Measurements from ENCODE around the gene IER5. TPM values are rescaled to one million over a fixed set of nuclear protein-coding genes. Genes with fewer than 3 reads are reported as not detected.

Gene IER5
- total RNA-seq: 6.7 and 11.1 TPM in 2 replicates

DNA sequence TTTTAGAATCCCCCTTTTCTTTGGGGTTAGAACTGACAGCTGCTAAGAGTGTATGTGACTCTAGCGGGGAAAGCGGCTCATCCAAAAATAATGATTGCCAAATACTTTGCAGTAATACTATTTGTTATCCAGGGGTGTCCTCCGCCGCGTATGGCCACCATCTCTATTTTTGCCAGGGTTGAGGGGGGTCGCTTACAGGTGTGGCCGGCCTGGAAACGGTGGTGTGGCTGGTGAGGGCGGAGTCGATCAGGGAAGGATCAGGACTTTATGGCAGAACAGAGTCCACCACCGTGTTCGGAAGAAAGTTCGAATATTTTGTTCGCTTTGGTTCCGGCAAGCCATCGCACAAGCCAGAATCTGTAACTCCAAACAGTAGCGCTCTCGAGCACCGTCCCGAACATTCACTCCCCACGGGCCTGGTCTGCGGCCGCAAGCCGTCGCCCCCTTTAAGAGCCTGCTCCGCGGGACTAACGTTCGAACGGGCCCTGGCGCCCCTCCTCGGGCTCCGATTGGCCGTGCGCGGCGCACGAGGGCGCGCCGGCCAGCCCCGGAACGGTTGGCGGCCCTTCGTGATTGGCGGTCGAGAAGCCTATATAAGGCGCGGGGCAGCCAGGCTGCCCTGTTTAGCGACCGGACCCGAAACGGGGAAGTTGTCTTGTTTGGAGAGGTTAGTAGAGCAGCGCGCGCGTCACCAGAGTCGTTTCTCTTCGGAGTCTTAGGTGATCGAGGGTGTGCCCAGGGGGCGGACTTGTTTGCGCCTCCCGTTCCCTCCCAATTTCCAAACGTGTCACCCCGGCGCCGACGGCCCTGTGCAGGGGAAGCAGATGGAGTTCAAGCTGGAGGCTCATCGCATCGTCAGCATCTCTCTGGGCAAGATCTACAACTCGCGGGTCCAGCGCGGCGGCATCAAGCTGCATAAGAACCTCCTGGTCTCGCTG, at the start of gene IER5:
Gene IER5, plus strand, starts transcription at position 622 of the 938 bp plus-strand sequence. Its CDS starts 203 bp downstream, at position 825.

Other genes starting within 250 kb of the IER5 start
- 0.98 and 6.7 TPM in 2 replicates for gene KIAA1614, start 175.8 kb upstream of the IER5 start, total RNA-seq
- 9.8 and 13.7 TPM in 2 replicates for gene STX6, start 65.8 kb upstream of the IER5 start, total RNA-seq
- gene MR1, start 54.7 kb upstream of the IER5 start, total RNA-seq: 1.1 and 4.2 TPM in 2 replicates

All from mesangial cell (primary cell).